Uterus (tissue), 2 donors: ENCODE results near the gene OXGR1.

Experiments
- CTCF ChIP-seq, 4 experiments: fragments of 200-600 bp in 2 of 4; fragments of 450-650 bp in 2 of 4; sonication (generic) in 2 of 4; IDR thresholded peaks; one replicate each; pipeline ENCODE4 v1.5.1; 2016 to 2019; ENCODE audit warnings: antibody characterized with exemption in 4 of 4, mild to moderate bottlenecking in 2 of 4, moderate library complexity in 1 of 4
- POLR2A ChIP-seq, 2 donors: fragments of 450-650 bp; IDR thresholded peaks; one replicate each; pipeline ENCODE4 v1.6.1; 2016; ENCODE audit warnings: antibody characterized with exemption in 2 of 2, mild to moderate bottlenecking in 1 of 2, moderate library complexity in 1 of 2

GRCh38 chr13:97004886-97005285, 10.6 kb upstream of the OXGR1 start:
- TF ChIP-seq CTCF (IDR thresholded peaks at IDR 0.05) (no peak), POLR2A (IDR thresholded peaks at IDR 0.05) (no peak)
